Measurements from ENCODE around the gene MYOT. TPM values are rescaled to one million over a fixed set of nuclear protein-coding genes. Genes with fewer than 3 reads are reported as not detected.
"Not testable (repeated sequence)": the region's sequence is repeated elsewhere in the genome, so short reads cannot be mapped to it uniquely, and the experiment has no call there.

The MYOT gene
- total RNA-seq, 1 experiment from 2014 or later = not detected

DNA sequence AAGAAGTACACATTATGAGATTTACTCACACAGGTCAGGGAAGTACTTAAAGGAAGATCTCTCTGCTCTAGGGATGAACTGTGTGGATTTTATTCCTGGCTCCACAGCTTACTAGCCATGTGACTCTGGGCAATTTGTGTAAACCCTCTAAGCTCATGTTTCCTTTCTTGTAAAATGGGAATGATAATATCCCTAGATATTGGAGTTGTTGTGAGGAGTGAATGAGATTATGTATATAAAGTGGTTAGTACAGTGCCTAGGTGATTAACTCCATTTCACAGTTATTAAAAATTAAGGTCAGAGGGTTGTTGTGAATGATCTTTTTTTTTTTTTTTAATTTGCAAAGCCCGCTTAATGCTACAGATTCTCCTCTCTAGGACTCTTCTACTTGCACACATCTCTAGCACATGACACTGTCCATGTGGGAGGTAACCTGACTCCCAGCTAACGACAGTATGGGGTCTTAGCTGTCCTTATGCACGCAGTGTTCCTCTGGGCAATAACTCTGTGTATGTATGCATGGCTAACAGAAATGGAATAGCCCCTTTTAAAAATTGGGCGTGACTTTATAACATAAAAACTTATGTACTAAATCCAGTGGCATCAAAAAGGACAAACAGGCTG, 23.9 kb upstream of the MYOT start:
- Histone ChIP-seq H3K9me3 (no peaks in the 10 kb centered on the region), H3K4me1 (no peaks in the 10 kb centered on the region), H3K4me3 (ENCODE audit: low read depth, low read length) (no peak overlapping the region), H3K36me3 (ENCODE audit: control insufficient read depth, insufficient read depth, low read length) (no peaks in the 10 kb centered on the region), H3K27me3 (replicated peaks; ENCODE audit: control insufficient read depth, insufficient read depth, low read length) (no peaks in the 10 kb centered on the region)
- POLR2A ChIA-PET = no interaction called here
- H3K27ac Mint-ChIP-seq (ENCODE audit: unreplicated experiment) = no peak overlapping the region
- TF ChIP-seq, protein P1, sequence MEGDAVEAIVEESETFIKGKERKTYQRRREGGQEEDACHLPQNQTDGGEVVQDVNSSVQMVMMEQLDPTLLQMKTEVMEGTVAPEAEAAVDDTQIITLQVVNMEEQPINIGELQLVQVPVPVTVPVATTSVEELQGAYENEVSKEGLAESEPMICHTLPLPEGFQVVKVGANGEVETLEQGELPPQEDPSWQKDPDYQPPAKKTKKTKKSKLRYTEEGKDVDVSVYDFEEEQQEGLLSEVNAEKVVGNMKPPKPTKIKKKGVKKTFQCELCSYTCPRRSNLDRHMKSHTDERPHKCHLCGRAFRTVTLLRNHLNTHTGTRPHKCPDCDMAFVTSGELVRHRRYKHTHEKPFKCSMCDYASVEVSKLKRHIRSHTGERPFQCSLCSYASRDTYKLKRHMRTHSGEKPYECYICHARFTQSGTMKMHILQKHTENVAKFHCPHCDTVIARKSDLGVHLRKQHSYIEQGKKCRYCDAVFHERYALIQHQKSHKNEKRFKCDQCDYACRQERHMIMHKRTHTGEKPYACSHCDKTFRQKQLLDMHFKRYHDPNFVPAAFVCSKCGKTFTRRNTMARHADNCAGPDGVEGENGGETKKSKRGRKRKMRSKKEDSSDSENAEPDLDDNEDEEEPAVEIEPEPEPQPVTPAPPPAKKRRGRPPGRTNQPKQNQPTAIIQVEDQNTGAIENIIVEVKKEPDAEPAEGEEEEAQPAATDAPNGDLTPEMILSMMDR (IDR thresholded peaks at IDR 0.05; ENCODE audit: insufficient read depth in 1 of 2, low read depth in 1 of 2, low read length in 1 of 2, severe bottlenecking in 1 of 2, unreplicated experiment in 1 of 2) = no peak
- H3K36me3 Mint-ChIP-seq (ENCODE audit: insufficient read depth, unreplicated experiment) = no peaks in the 10 kb centered on the region
- DNase-seq = no peak
- CTCF ChIA-PET = no interaction called here
- H3K27me3 Mint-ChIP-seq (ENCODE audit: insufficient read depth, unreplicated experiment) = no peaks in the 10 kb centered on the region
- intact Hi-C loops (cut with micrococcal nuclease; ENCODE audit: unreplicated experiment) = no loop called here
- H3K4me1 Mint-ChIP-seq (ENCODE audit: low read depth, unreplicated experiment) = no peaks in the 10 kb centered on the region
- no peak overlapping the region for H3K4me3 Mint-ChIP-seq (ENCODE audit: unreplicated experiment)
- no TSS peak for BruUV-seq (replicated peaks)
- no peaks in the 10 kb centered on the region for H3K9me3 Mint-ChIP-seq (ENCODE audit: unreplicated experiment)

DNA sequence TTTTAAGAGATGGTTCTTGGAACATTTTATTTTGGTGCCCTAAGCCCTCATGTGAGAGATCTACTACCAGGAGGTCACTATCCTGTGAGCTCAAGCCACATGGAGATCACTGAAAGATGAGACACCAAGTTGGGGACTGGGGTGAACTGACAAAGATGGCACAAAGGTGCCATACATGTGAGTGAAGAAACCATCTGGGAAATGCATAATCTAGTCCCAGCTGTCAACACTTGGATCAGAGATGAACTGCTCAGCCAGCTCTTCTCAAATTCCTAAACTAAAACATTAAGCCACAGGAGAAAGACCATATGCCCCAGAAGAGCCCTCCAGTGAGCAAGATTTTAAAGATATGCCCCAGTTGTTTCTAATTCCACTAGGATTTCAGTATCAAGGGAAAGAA, 22.2 kb upstream of the MYOT start:
- ChIA-PET POLR2A (no interaction called here), CTCF (no interaction called here)
- H3K36me3 ChIP-seq (ENCODE audit: control insufficient read depth, insufficient read depth, low read length) = no peaks in the 10 kb centered on the region
- Mint-ChIP-seq H3K27me3 (ENCODE audit: insufficient read depth, unreplicated experiment) (no peaks in the 10 kb centered on the region), H3K27ac (ENCODE audit: unreplicated experiment) (no peak overlapping the region), H3K9me3 (ENCODE audit: unreplicated experiment) (no peaks in the 10 kb centered on the region), H3K4me3 (ENCODE audit: unreplicated experiment) (no peak overlapping the region), H3K4me1 (ENCODE audit: low read depth, unreplicated experiment) (no peaks in the 10 kb centered on the region), H3K36me3 (ENCODE audit: insufficient read depth, unreplicated experiment) (no peaks in the 10 kb centered on the region)
- intact Hi-C loops (cut with micrococcal nuclease; ENCODE audit: unreplicated experiment) = no loop called here
- no peak for DNase-seq
- no peaks in the 10 kb centered on the region for H3K4me1 ChIP-seq
- no peak overlapping the region for H3K4me3 ChIP-seq (ENCODE audit: low read depth, low read length)
- H3K9me3 ChIP-seq = no peaks in the 10 kb centered on the region
- BruUV-seq (replicated peaks) = no TSS peak
- TF ChIP-seq, protein P1 (IDR thresholded peaks at IDR 0.05; ENCODE audit: insufficient read depth in 1 of 2, low read depth in 1 of 2, low read length in 1 of 2, severe bottlenecking in 1 of 2, unreplicated experiment in 1 of 2) = no peak
- no peaks in the 10 kb centered on the region for H3K27me3 ChIP-seq (replicated peaks; ENCODE audit: control insufficient read depth, insufficient read depth, low read length)

DNA sequence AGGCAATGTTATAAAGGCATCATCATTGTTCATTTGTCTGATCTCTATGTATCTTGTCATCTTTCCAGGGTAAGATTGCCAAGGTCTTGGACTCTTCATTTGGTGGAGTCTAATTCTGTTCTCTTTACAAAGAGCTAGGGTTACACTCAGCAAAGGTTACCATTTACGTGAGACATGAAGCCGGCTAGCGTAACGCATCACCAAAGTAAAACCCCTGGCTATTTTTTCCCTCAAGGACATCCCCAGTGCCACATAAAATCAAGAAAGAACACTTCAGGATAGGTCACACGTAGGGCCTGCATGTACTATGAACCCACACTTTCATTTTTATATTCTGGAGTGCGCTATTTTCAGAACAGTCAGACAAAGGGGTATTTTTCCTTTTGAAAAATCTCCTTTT, 20.0 kb upstream of the MYOT start:
- POLR2A ChIA-PET = no interaction called here
- no TSS peak for BruUV-seq (replicated peaks)

DNA sequence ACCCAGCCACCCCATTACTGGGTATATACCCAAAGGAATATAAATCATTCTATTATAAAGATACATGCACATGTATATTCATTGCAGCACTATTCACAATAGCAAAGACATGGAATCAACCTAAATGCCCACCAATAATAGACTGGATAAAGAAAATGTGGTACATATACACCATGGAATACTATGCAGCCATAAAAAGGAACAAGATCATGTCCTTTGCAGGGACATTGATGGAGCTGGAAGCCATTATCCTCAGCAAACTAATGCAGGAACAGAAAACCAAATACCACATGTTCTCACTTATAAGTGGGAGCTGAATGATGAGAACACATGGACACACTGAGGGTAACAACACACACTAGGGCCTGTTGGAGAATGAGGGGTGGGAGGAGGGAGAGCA, 14.5 kb upstream of the MYOT start:
- DNase-seq; H3K27me3 ChIP-seq (replicated peaks; ENCODE audit: control insufficient read depth, insufficient read depth, low read length); H3K4me1 ChIP-seq; H3K36me3 ChIP-seq (ENCODE audit: control insufficient read depth, insufficient read depth, low read length); POLR2A ChIA-PET; H3K9me3 ChIP-seq; intact Hi-C loops (cut with micrococcal nuclease; ENCODE audit: unreplicated experiment); H3K36me3 Mint-ChIP-seq (ENCODE audit: insufficient read depth, unreplicated experiment); H3K27ac Mint-ChIP-seq (ENCODE audit: unreplicated experiment); H3K9me3 Mint-ChIP-seq (ENCODE audit: unreplicated experiment); H3K4me3 ChIP-seq (ENCODE audit: low read depth, low read length); CTCF ChIA-PET; H3K4me1 Mint-ChIP-seq (ENCODE audit: low read depth, unreplicated experiment); H3K27me3 Mint-ChIP-seq (ENCODE audit: insufficient read depth, unreplicated experiment); BruUV-seq (replicated peaks); H3K4me3 Mint-ChIP-seq (ENCODE audit: unreplicated experiment): not testable (repeated sequence)

More for the DNA sequence above, 20.0 kb upstream of the MYOT start:
- Mint-ChIP-seq H3K9me3 (ENCODE audit: unreplicated experiment) (no peaks in the 10 kb centered on the region), H3K27me3 (ENCODE audit: insufficient read depth, unreplicated experiment) (no peaks in the 10 kb centered on the region), H3K36me3 (ENCODE audit: insufficient read depth, unreplicated experiment) (no peaks in the 10 kb centered on the region), H3K4me3 (ENCODE audit: unreplicated experiment) (no peak overlapping the region), H3K4me1 (ENCODE audit: low read depth, unreplicated experiment) (no peaks in the 10 kb centered on the region), H3K27ac (ENCODE audit: unreplicated experiment) (no peak overlapping the region)
- CTCF ChIA-PET = no interaction called here
- intact Hi-C loops (cut with micrococcal nuclease; ENCODE audit: unreplicated experiment) = no loop called here
- DNase-seq = no peak
- TF ChIP-seq, protein P1 (IDR thresholded peaks at IDR 0.05; ENCODE audit: insufficient read depth in 1 of 2, low read depth in 1 of 2, low read length in 1 of 2, severe bottlenecking in 1 of 2, unreplicated experiment in 1 of 2) = no peak
- Histone ChIP-seq H3K4me1 (no peaks in the 10 kb centered on the region), H3K36me3 (ENCODE audit: control insufficient read depth, insufficient read depth, low read length) (no peaks in the 10 kb centered on the region), H3K9me3 (no peaks in the 10 kb centered on the region), H3K27me3 (replicated peaks; ENCODE audit: control insufficient read depth, insufficient read depth, low read length) (no peaks in the 10 kb centered on the region), H3K4me3 (ENCODE audit: low read depth, low read length) (no peak overlapping the region)
